Measurements from ENCODE around the gene OR7C1.
"Not testable (repeated sequence)": the region's sequence is repeated elsewhere in the genome, so short reads cannot be mapped to it uniquely, and the experiment has no call there.

OR7C1 gene

GRCh38 chr19:14785102-14785793, 49.7 kb downstream of the OR7C1 start:
- not testable (repeated sequence) for DNase-seq (ENCODE audit: low read depth in 2 of 2, low spot score in 1 of 2)

- not testable (repeated sequence) for DNase-seq (ENCODE audit: low read depth in 2 of 2, low spot score in 1 of 2)
These were observed 50.3 kb downstream of the OR7C1 start for GRCh38 chr19:14784730-14785101.

- DNase-seq (ENCODE audit: low read depth in 2 of 2, low spot score in 1 of 2): not testable (repeated sequence)
These were observed 51.5 kb downstream of the OR7C1 start for GRCh38 chr19:14783410-14783998.

- no peak for DNase-seq (ENCODE audit: low read depth in 2 of 2, low spot score in 1 of 2)
These were observed 52.2 kb downstream of the OR7C1 start for GRCh38 chr19:14782626-14783409.

GRCh38 chr19:14781713-14782536, 53.1 kb downstream of the OR7C1 start:
- not testable (repeated sequence) for DNase-seq (ENCODE audit: low read depth in 2 of 2, low spot score in 1 of 2)

GRCh38 chr19:14780622-14781225, 54.3 kb downstream of the OR7C1 start:
- not testable (repeated sequence) for DNase-seq (ENCODE audit: low read depth in 2 of 2, low spot score in 1 of 2)

- DNase-seq (ENCODE audit: low read depth in 2 of 2, low spot score in 1 of 2): no peak
These were observed 55.8 kb downstream of the OR7C1 start for GRCh38 chr19:14779151-14779550.

GRCh38 chr19:14778110-14778845, 56.7 kb downstream of the OR7C1 start, which contains the start of gene ADGRE2:
ADGRE2 (minus strand) TSS chr19:14778560; CDS start chr19:14776756, 1,804 bp downstream.
- not testable (repeated sequence) for DNase-seq (ENCODE audit: low read depth in 2 of 2, low spot score in 1 of 2)

- not testable (repeated sequence) for DNase-seq (ENCODE audit: low read depth in 2 of 2, low spot score in 1 of 2)
These were observed 57.3 kb downstream of the OR7C1 start for GRCh38 chr19:14777645-14778044.

- DNase-seq (ENCODE audit: low read depth in 2 of 2, low spot score in 1 of 2): no peak
These were observed 59.0 kb downstream of the OR7C1 start for GRCh38 chr19:14775869-14776586.

- DNase-seq (ENCODE audit: low read depth in 2 of 2, low spot score in 1 of 2): not testable (repeated sequence)
These were observed 59.7 kb downstream of the OR7C1 start for GRCh38 chr19:14775326-14775725.

GRCh38 chr19:14774373-14774772, 60.6 kb downstream of the OR7C1 start:
- no peak for DNase-seq (ENCODE audit: low read depth in 2 of 2, low spot score in 1 of 2)

- not testable (repeated sequence) for DNase-seq (ENCODE audit: low read depth in 2 of 2, low spot score in 1 of 2)
These were observed 61.3 kb downstream of the OR7C1 start for GRCh38 chr19:14773722-14774121.

GRCh38 chr19:14772995-14773394, 62.0 kb downstream of the OR7C1 start:
- no peak for DNase-seq (ENCODE audit: low read depth in 2 of 2, low spot score in 1 of 2)

- DNase-seq (ENCODE audit: low read depth in 2 of 2, low spot score in 1 of 2): no peak
These were observed 62.5 kb downstream of the OR7C1 start for GRCh38 chr19:14772467-14772866.

- no peak for DNase-seq (ENCODE audit: low read depth in 2 of 2, low spot score in 1 of 2)
These were observed 63.8 kb downstream of the OR7C1 start for GRCh38 chr19:14770944-14771839.

GRCh38 chr19:14770136-14770535, 64.8 kb downstream of the OR7C1 start:
- DNase-seq (ENCODE audit: low read depth in 2 of 2, low spot score in 1 of 2): no peak

GRCh38 chr19:14769201-14769600, 65.8 kb downstream of the OR7C1 start:
- no peak for DNase-seq (ENCODE audit: low read depth in 2 of 2, low spot score in 1 of 2)
